T-cell (primary cell): Measurements from ENCODE around the gene CREBRF. TPM values are rescaled to one million over a fixed set of nuclear protein-coding genes. Genes with fewer than 3 reads are reported as not detected.
"Not testable (repeated sequence)": the region's sequence is repeated elsewhere in the genome, so short reads cannot be mapped to it uniquely, and the experiment has no call there.

ENCODE experiments used
- ATAC-seq, 4 experiments: fragments of 200-7000 bp in 3 of 4; fragments of 150-1000 bp in 1 of 4; cut with Tn5 transposase; replicated peaks in 1 of 4; 1 replicate in 3 of 4; 2 replicates in 1 of 4; pipeline ENCODE4 v1.10.0; 2021; ENCODE audit warnings: moderate library complexity in 3 of 4, mild to moderate bottlenecking in 2 of 4, moderate number of reproducible peaks in 1 of 4
- CTCF ChIA-PET, 2 donors: fragments of 300-600 bp; sonication (Branson Sonifier 250); formaldehyde crosslinking; loops; one replicate each; lab custom pipeline; 2022; ENCODE audit warnings: antibody characterized with exemption in 2 of 2; lab: Charles Lee
- POLR2A ChIA-PET, 2 donors: fragments of 300-600 bp; sonication (Branson Sonifier 250); formaldehyde crosslinking; loops; one replicate each; lab custom pipeline; 2022; ENCODE audit warnings: antibody characterized with exemption in 2 of 2; lab: Charles Lee
- DNase-seq, 35 experiments: peaks; one replicate each; pipeline versions ENCODE4 v3.0.0 to v3.0.0-alpha.2; 2013 to 2023
- H3K27ac ChIP-seq: one replicate; pipeline ENCODE4 v1.5.1; 2013; ENCODE audit warnings: low read length
- H3K27me3 ChIP-seq, 2 experiments: replicated peaks in 1 of 2; 1 replicate in 1 of 2; 2 replicates in 1 of 2; pipeline versions ENCODE4 v1.6.1 to v1.7.0; 2013; ENCODE audit warnings: low read length in 1 of 2, mixed read lengths in 1 of 2; ENCODE audit not compliant: control insufficient read depth in 2 of 2, insufficient read depth in 2 of 2; ENCODE audit errors: extremely low read depth in 1 of 2
- H3K36me3 ChIP-seq, 2 donors: 1 replicate in 1 of 2; 2 replicates in 1 of 2; pipeline versions ENCODE4 v1.6.1 to v1.7.0; 2013; ENCODE audit warnings: low read length in 1 of 2; ENCODE audit not compliant: control insufficient read depth in 2 of 2, insufficient read depth in 1 of 2; ENCODE audit errors: extremely low read depth in 1 of 2
- H3K4me1 ChIP-seq, 2 experiments: 1 replicate in 1 of 2; 2 replicates in 1 of 2; pipeline versions ENCODE4 v1.6.1 to v1.7.0; 2013; ENCODE audit warnings: low read length in 2 of 2, mixed read lengths in 1 of 2; ENCODE audit not compliant: insufficient read depth in 2 of 2, control insufficient read depth in 1 of 2; ENCODE audit errors: extremely low read depth in 1 of 2
- H3K4me3 ChIP-seq, 2 donors: 1 replicate in 1 of 2; 2 replicates in 1 of 2; pipeline versions ENCODE4 v1.5.1 to v1.7.0; 2013; ENCODE audit warnings: mild to moderate bottlenecking in 2 of 2, low read length in 1 of 2, moderate library complexity in 1 of 2; ENCODE audit not compliant: control insufficient read depth in 1 of 2; ENCODE audit errors: extremely low read depth in 1 of 2
- H3K9me3 ChIP-seq: 2 replicates; pipeline ENCODE4 v1.7.0; 2013
- H3K27ac Mint-ChIP-seq, 2 donors: one replicate each; pipeline ENCODE4 v1.8.0; 2020 to 2021; ENCODE audit warnings: mild to moderate bottlenecking in 2 of 2, mixed read lengths in 2 of 2
- H3K27me3 Mint-ChIP-seq, 2 donors: one replicate each; pipeline ENCODE4 v1.8.0; 2021 to 2022; ENCODE audit warnings: mixed read lengths in 2 of 2
- H3K36me3 Mint-ChIP-seq: one replicate; pipeline ENCODE4 v1.8.0; 2021; ENCODE audit warnings: mixed read lengths
- H3K4me1 Mint-ChIP-seq, 3 donors: one replicate each; pipeline ENCODE4 v1.8.0; 2020 to 2022; ENCODE audit warnings: mixed read lengths in 3 of 3, mild to moderate bottlenecking in 1 of 3
- H3K4me3 Mint-ChIP-seq, 3 donors: one replicate each; pipeline ENCODE4 v1.8.0; 2020 to 2022; ENCODE audit warnings: mild to moderate bottlenecking in 3 of 3, mixed read lengths in 3 of 3, moderate library complexity in 3 of 3
- H3K9me3 Mint-ChIP-seq, 3 donors: one replicate each; pipeline ENCODE4 v1.8.0; 2020 to 2022; ENCODE audit warnings: mixed read lengths in 3 of 3
- WGBS: methylation state at CpG from one replicate; pipeline ENCODE4 v1.1.5; 2013; ENCODE audit warnings: missing lambda C conversion rate; ENCODE audit not compliant: insufficient coverage; 5-methylcytosine and 5-hydroxymethylcytosine counted together
- total RNA-seq, 35 experiments: library from RNA in 6 of 35; stranded (reverse) in 6 of 35; fragments of 120-200 nt in 1 of 35; gene quantifications; one replicate each; pipeline versions ENCODE4 v1.2.1 to v1.2.4 and lab custom pipeline; 2013 to 2026

CREBRF gene
- total RNA-seq, 5 donors from 2014 or later (not counting 1 experiment from before 2014, with no cell fraction given), result 77.8 to 94.7 (median 89.7) TPM

DNA sequence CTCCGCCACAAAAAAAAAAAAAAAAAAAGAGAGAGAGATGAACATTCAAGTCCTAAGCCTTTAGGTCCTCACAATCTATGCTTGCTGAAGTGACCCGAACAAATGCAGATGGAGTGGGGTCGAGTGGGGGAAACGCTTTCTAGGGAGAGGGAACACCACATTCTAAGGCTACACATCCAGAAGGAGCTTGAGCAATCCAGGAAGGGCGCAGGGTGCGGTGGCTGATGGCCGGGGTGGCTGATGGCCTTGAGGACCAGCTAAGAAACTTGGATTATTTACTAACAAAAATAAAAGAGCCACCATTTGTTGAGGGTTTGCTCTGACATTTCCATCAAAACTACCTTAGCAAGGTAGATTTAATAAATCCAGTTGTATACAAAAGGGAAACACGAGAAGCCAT lies 87.4 kb downstream of the CREBRF start:
- H3K27me3 Mint-ChIP-seq, result no peaks in the 10 kb centered on the region
- peaks cover 5% of the 10 kb centered on the region for H3K36me3 Mint-ChIP-seq
- peak overlapping the region in 1 of 3 donors; percentile 98 for H3K4me3 Mint-ChIP-seq
- ChIA-PET CTCF (interaction anchor here (0.6 to 2.7 kb wide), 4 partner anchors 160 to 1757 kb away, joined by 3 to 18 read pairs (median 4); partner anchors contain the start of gene ATP6V0E1 (in 1 of the 2)), POLR2A (interaction anchor here in 1 of 2 donors (0.6 kb wide), 1 partner anchor 87 kb away, joined by 8 read pairs; no protein-coding TSS in a partner anchor)
- peaks cover 2 to 7% of the 10 kb centered on the region in 2 experiments for H3K4me1 ChIP-seq
- no peak overlapping the region for H3K4me3 ChIP-seq
- H3K27me3 ChIP-seq, result no peaks in the 10 kb centered on the region
- H3K36me3 ChIP-seq, result peaks cover 0 to 17% of the 10 kb centered on the region in 2 donors
- no CpG with 5 or more reads among the region's 8 CpGs for WGBS
- ATAC-seq, result no peak
- DNase-seq, result peak in 1 of 35 experiments; percentile 10
- no peak overlapping the region for H3K27ac ChIP-seq
- H3K27ac Mint-ChIP-seq, result no peak overlapping the region
- H3K4me1 Mint-ChIP-seq, result peaks cover 12 to 14% (median 13%) of the 10 kb centered on the region in 3 donors
- no peaks in the 10 kb centered on the region for H3K9me3 Mint-ChIP-seq
- H3K9me3 ChIP-seq, result no peaks in the 10 kb centered on the region

DNA sequence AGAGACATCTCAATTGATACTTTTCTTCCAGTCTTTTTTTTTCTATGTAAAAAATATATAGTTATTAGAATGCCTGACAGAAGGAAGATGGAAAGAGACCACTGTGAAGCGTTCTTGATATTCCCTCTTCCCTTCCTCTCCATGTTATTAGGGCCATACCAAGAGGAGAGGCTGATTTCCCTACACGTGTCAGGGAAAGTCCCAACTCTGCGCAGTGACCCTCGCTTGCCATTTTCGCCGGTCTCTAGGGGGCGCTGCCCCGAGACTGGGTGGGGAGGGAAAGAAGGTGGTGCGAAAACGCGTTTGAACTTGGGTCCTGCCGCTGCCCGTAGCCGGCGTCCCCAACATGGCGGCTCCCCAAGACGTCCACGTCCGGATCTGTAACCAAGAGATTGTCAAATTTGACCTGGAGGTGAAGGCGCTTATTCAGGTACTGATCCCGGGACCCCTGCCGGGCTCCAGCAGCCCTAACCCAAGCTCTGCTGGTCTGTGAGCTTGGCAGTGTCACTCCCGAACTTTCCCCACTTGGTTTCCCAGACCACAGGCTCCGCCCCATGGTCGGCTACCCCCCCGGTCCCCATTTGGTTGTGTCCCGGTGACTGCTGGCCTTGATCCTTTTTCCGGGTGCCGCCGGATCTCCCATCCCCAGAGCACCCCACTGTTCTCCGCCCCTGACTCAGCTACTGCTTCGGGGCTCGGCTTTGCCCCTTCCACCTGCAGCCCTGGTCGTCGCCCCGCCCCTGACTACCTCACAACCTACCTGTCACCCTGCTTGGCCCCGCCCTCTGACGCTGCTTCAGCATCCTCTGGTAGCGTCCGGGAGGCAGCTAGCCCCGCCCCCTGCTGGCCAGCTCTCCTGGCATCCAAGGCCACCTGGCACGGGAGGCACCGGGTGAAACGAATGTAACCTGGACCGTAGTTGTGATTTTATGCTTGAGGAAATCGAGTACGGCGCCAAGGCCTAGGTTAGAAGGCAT lies 88.3 kb downstream of the CREBRF start, which contains the start of gene BNIP1:
BNIP1 (plus strand) TSS at position 332 of the 977 bp plus-strand sequence; CDS start at position 347, 15 bp downstream.
- Histone ChIP-seq H3K27me3 (no peaks in the 10 kb centered on the region), H3K36me3 (peaks cover 2 to 21% of the 10 kb centered on the region in 2 donors), H3K9me3 (no peaks in the 10 kb centered on the region), H3K27ac (peak within 1 kb of the TSS; percentile 98), H3K4me3 (peak within 1 kb of the TSS; percentile 98 to 99), H3K4me1 (peaks cover 2 to 7% of the 10 kb centered on the region in 2 experiments)
- H3K4me3 Mint-ChIP-seq, result peak within 1 kb of the TSS; percentile 95 to 99 (median 98)
- 1% methylated on average over 47 of the region's 48 CpGs for WGBS
- peak within 1 kb of the TSS; percentile 94 to 99 for H3K27ac Mint-ChIP-seq
- no peaks in the 10 kb centered on the region for H3K9me3 Mint-ChIP-seq
- no peaks in the 10 kb centered on the region for H3K27me3 Mint-ChIP-seq
- H3K4me1 Mint-ChIP-seq, result peaks cover 12 to 14% (median 13%) of the 10 kb centered on the region in 3 donors
- POLR2A ChIA-PET, result interaction anchor here (0.6 to 1.4 kb wide), 7 partner anchors 20 to 373 kb away, joined by 3 to 10 read pairs (median 3); partner anchors contain the start of genes ATP6V0E1 (in 1 of the 2) and DUSP1 (in 1 of the 2)
- peaks cover 14% of the 10 kb centered on the region for H3K36me3 Mint-ChIP-seq
- CTCF ChIA-PET, result interaction anchor here (0.6 to 2.7 kb wide), 10 partner anchors 9 to 1758 kb away, joined by 3 to 18 read pairs (median 5); partner anchors contain the start of gene ATP6V0E1 (in 1 of the 2)
- ATAC-seq (peak; percentile 91 to 93 (median 93)), DNase-seq (peak; percentile 89 to 98 (median 95))

- WGBS, result 100% methylated on average over 1 of the region's 2 CpGs
- Histone ChIP-seq H3K27me3 (no peaks in the 10 kb centered on the region), H3K36me3 (peaks cover 4 to 33% of the 10 kb centered on the region in 2 donors), H3K4me1 (peaks cover 2 to 7% of the 10 kb centered on the region in 2 experiments), H3K4me3 (no peak overlapping the region), H3K27ac (no peak overlapping the region), H3K9me3 (no peaks in the 10 kb centered on the region)
- ChIA-PET POLR2A (interaction anchor here in 1 of 2 donors (0.6 kb wide), 1 partner anchor 416 kb away, joined by 3 read pairs; no protein-coding TSS in a partner anchor), CTCF (interaction anchor here in 1 of 2 donors (0.5 kb wide), 1 partner anchor 476 kb away, joined by 3 read pairs; no protein-coding TSS in a partner anchor)
- Mint-ChIP-seq H3K9me3 (no peaks in the 10 kb centered on the region), H3K4me3 (no peak overlapping the region), H3K27me3 (no peaks in the 10 kb centered on the region), H3K36me3 (peaks cover 28% of the 10 kb centered on the region), H3K27ac (no peak overlapping the region), H3K4me1 (peaks cover 11 to 14% (median 13%) of the 10 kb centered on the region in 3 donors)
- ATAC-seq (no peak), DNase-seq (no peak)
These were observed 92.2 kb downstream of the CREBRF start for GRCh38 chr5:173148354-173148753.

- POLR2A ChIA-PET, result no interaction called here
- H3K27me3 Mint-ChIP-seq, result no peaks in the 10 kb centered on the region
- no peak overlapping the region for H3K27ac Mint-ChIP-seq
- H3K4me1 Mint-ChIP-seq, result peaks cover 0 to 2% (median 0%) of the 10 kb centered on the region in 3 donors
- Histone ChIP-seq H3K27ac (no peak overlapping the region), H3K36me3 (peaks cover 4 to 62% of the 10 kb centered on the region in 2 donors), H3K4me1 (no peaks in the 10 kb centered on the region), H3K4me3 (no peak overlapping the region), H3K9me3 (no peaks in the 10 kb centered on the region), H3K27me3 (no peaks in the 10 kb centered on the region)
- CTCF ChIA-PET, result no interaction called here
- no peak for ATAC-seq
- WGBS, result 100% methylated on average over 1 of the region's 5 CpGs
- no peak for DNase-seq
- no peaks in the 10 kb centered on the region for H3K9me3 Mint-ChIP-seq
- H3K36me3 Mint-ChIP-seq, result peaks cover 46% of the 10 kb centered on the region
- H3K4me3 Mint-ChIP-seq, result no peak overlapping the region
These were observed 96.4 kb downstream of the CREBRF start for GRCh38 chr5:173152547-173152946.

GRCh38 chr5:173153842-173154241 lies 97.7 kb downstream of the CREBRF start:
- Mint-ChIP-seq H3K4me3 (no peak overlapping the region), H3K9me3 (no peaks in the 10 kb centered on the region), H3K36me3 (peaks cover 53% of the 10 kb centered on the region), H3K4me1 (peaks cover 0 to 2% (median 0%) of the 10 kb centered on the region in 3 donors), H3K27me3 (no peaks in the 10 kb centered on the region), H3K27ac (no peak overlapping the region)
- 86% methylated on average over 1 of the region's 7 CpGs for WGBS
- CTCF ChIA-PET, result no interaction called here
- POLR2A ChIA-PET, result no interaction called here
- no peaks in the 10 kb centered on the region for H3K9me3 ChIP-seq
- peaks cover 8 to 64% of the 10 kb centered on the region in 2 donors for H3K36me3 ChIP-seq
- H3K27me3 ChIP-seq, result no peaks in the 10 kb centered on the region
- ATAC-seq (no peak), DNase-seq (no peak)
- no peaks in the 10 kb centered on the region for H3K4me1 ChIP-seq
- H3K4me3 ChIP-seq, result no peak overlapping the region
- H3K27ac ChIP-seq, result no peak overlapping the region

GRCh38 chr5:173154619-173155018 lies 98.5 kb downstream of the CREBRF start:
- H3K4me1 ChIP-seq, H3K9me3 ChIP-seq, H3K27ac Mint-ChIP-seq, H3K27ac ChIP-seq, H3K9me3 Mint-ChIP-seq, ATAC-seq, H3K27me3 Mint-ChIP-seq, H3K4me1 Mint-ChIP-seq, H3K4me3 Mint-ChIP-seq, H3K27me3 ChIP-seq, H3K4me3 ChIP-seq, DNase-seq, POLR2A ChIA-PET: not testable (repeated sequence)
- peaks cover 5 to 64% of the 10 kb centered on the region in 2 donors for H3K36me3 ChIP-seq
- H3K36me3 Mint-ChIP-seq, result peaks cover 48% of the 10 kb centered on the region
- CTCF ChIA-PET, result interaction anchor here (0.5 to 0.6 kb wide), 2 partner anchors 111 to 141 kb away, joined by 5 to 6 read pairs; no protein-coding TSS in a partner anchor
- WGBS, result no CpG with 5 or more reads among the region's 5 CpGs
